VCaP (cell line): ENCODE measurements around the gene PROSER3.

Source experiments
- H3K27ac ChIP-seq: fragments of 450-650 bp; 2 replicates; pipeline ENCODE4 v1.5.1; 2017
- TF ChIP-seq, protein P1 (sequence below): fragments of 450-650 bp; conservative IDR thresholded peaks from 2 replicates; pipeline ENCODE4 v1.5.1; 2017; ENCODE audit warnings: mild to moderate bottlenecking, moderate library complexity

Gene PROSER3

DNA sequence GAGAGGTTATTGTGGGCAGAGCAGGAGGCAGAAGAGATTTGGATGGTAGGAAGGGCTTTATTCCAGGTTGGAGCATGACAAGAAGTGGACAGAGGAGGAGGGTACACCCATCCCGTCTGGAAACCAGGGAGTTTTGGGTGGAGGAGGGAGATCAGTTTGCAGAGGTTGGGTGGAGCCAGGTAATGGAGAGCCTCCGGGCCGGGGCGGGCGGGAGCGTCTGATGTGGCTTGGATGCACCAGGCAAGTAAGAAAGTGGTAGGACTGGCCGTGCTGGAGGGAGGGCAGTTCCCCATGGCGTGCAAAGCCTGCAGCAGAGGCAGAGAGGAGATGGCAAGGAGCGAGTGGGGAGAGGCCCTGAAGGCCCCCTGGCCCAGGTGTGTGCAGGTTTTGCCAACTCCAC is 26.6 kb upstream of the PROSER3 start:
- TF ChIP-seq, protein P1, sequence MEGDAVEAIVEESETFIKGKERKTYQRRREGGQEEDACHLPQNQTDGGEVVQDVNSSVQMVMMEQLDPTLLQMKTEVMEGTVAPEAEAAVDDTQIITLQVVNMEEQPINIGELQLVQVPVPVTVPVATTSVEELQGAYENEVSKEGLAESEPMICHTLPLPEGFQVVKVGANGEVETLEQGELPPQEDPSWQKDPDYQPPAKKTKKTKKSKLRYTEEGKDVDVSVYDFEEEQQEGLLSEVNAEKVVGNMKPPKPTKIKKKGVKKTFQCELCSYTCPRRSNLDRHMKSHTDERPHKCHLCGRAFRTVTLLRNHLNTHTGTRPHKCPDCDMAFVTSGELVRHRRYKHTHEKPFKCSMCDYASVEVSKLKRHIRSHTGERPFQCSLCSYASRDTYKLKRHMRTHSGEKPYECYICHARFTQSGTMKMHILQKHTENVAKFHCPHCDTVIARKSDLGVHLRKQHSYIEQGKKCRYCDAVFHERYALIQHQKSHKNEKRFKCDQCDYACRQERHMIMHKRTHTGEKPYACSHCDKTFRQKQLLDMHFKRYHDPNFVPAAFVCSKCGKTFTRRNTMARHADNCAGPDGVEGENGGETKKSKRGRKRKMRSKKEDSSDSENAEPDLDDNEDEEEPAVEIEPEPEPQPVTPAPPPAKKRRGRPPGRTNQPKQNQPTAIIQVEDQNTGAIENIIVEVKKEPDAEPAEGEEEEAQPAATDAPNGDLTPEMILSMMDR = no peak
- H3K27ac ChIP-seq = no peak overlapping the region

DNA sequence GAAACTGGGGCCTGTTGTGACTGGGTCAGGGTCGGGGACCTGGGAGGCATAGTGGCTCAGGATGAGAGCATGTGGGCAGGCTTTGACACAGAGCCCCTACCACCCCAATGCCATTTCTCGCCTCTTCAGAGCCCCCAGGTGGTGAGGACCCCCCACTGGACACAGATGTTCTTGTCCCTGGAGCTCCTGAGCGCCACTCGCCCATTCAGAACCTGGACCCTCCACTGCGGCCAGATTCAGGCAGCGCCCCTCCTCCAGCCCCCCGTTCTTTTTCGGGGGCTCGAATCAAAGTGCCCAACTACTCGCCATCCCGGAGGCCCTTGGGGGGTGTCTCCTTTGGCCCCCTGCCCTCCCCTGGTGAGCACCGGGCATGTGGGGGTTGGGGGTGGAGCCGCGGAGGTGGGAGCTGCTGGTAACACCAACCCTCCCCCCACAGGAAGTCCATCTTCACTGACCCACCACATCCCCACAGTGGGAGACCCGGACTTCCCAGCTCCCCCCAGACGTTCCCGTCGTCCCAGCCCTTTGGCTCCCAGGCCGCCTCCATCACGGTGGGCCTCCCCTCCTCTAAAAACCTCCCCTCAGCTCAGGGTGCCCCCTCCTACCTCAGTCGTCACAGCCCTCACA is 26.1 kb upstream of the PROSER3 start:
- TF ChIP-seq, protein P1 = no peak
- no peak overlapping the region for H3K27ac ChIP-seq

DNA sequence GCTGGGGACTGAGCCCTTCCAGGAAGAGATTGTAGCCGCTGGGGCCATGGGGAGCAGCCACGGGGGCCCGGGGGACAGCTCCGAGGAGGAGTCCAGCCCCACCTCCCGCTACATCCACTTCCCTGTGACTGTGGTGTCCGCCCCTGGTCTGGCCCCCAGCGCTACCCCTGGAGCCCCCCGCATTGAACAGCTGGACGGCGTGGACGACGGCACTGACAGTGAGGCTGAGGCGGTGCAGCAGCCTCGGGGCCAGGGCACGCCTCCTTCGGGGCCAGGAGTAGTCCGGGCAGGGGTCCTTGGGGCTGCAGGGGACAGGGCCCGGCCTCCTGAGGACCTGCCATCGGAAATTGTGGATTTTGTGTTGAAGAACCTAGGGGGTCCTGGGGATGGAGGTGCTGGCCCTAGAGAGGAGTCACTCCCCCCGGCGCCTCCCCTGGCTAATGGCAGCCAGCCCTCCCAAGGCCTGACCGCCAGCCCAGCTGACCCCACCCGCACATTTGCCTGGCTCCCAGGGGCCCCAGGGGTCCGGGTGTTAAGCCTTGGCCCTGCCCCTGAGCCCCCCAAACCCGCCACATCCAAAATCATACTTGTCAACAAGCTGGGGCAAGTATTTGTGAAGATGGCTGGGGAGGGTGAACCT is 25.3 kb upstream of the PROSER3 start:
- H3K27ac ChIP-seq = no peak overlapping the region
- TF ChIP-seq, protein P1 = no peak

DNA sequence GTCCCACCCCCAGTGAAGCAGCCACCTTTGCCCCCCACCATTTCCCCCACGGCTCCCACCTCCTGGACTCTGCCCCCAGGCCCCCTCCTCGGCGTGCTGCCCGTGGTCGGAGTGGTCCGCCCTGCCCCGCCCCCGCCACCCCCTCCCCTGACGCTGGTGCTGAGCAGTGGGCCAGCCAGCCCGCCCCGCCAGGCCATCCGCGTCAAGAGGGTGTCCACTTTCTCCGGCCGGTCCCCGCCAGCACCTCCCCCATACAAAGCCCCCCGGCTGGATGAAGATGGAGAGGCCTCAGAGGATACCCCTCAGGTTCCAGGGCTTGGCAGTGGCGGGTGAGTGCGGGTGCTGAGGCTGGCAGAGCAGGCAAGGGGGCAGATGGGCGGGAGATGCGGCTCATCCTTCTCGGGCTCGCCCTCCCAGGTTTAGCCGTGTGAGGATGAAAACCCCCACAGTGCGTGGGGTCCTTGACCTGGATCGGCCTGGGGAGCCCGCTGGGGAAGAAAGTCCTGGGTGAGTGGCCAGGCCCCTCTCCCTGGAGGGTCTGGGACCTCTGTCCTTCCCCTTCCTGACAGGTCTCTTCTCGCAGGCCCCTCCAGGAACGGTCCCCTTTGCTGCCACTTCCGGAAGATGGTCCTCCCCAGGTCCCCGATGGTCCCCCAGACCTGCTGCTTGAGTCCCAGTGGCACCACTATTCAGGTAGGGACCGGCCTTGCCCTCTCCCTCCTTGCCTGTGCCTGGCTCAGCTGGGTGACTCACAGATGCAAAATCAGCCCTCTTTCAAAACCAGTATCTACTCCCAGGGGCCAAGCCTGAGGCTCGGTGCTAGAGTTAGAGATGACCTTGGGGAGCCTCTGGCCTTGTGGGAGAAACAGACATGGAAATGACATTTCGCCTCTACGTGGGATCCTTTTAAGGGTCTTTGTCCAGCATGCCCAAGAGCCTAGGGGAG is 24.5 kb upstream of the PROSER3 start:
- no peak overlapping the region for H3K27ac ChIP-seq
- TF ChIP-seq, protein P1 = no peak

DNA sequence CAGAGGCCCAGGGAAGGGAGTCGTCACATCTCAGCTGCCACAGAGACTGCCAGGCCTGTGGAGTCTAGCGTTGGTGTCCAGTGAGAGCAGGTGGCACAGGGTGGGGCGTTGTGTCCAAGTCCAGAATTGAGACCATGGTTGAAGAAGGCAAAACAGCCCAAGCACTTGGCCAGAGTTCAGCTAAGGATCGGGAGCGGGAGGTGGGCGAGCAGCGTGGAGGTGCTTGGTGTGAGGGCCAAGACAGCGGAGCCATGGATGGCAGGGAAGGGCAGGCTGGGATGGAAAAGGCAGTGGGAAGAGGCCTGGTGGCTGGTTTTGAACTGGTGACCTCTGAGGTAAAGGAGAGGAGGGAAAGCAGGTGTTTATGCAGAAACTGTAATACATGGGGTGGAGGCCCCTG is 23.7 kb upstream of the PROSER3 start:
- no peak overlapping the region for H3K27ac ChIP-seq
- TF ChIP-seq, protein P1 = no peak

DNA sequence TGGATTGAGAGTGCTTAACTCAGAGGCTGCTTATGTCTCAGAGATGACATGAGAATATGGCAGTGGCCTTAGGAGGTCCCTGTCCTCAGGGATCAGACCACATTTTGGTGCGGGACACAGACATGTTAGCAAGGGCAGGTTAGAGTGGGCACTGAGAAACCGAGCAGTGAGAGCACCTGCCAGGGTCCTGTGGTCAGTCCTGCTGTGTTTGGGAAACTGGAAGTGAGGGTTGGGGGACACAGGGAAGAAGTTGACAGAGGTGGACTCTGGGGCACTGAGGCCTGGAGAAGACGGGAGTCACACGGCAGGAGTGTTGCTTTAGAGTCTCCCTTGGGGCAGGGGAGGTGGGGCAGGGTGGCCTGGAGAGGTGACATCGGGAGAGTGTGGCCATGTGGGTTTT is 23.1 kb upstream of the PROSER3 start:
- no peak overlapping the region for H3K27ac ChIP-seq
- TF ChIP-seq, protein P1 = no peak
